GM20000 (cell line): ENCODE measurements around the gene ALG14.

Experiments used
- DNase-seq: peaks from one replicate; pipeline ENCODE4 v3.0.0; 2012; ENCODE audit warnings: low spot score
- TF ChIP-seq, protein P1 (sequence below): IDR thresholded peaks from 2 replicates; pipeline ENCODE4 v1.5.1; 2012; ENCODE audit warnings: mild to moderate bottlenecking, control low read depth; ENCODE audit errors: extremely low read depth, missing control alignments

ALG14 gene

DNA sequence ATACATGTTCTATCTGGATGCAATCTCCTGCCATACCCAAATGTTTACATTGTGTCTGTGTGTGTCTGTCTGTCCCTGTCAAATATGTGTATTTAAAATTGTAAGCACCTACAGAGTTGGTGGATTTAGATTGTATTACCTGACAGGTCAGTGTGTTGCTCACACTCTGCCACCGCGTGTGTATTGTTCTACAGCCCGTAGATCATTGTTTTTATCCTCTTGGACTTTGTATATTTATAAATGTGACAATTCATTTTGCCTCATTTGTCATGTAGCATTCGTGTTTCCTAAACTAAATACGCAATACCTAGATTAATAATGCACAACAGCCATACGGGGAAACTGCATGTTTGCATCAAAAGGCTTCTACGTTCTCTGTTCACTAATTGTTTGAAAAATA, 634 bp downstream of the ALG14 start:
- TF ChIP-seq, protein P1, sequence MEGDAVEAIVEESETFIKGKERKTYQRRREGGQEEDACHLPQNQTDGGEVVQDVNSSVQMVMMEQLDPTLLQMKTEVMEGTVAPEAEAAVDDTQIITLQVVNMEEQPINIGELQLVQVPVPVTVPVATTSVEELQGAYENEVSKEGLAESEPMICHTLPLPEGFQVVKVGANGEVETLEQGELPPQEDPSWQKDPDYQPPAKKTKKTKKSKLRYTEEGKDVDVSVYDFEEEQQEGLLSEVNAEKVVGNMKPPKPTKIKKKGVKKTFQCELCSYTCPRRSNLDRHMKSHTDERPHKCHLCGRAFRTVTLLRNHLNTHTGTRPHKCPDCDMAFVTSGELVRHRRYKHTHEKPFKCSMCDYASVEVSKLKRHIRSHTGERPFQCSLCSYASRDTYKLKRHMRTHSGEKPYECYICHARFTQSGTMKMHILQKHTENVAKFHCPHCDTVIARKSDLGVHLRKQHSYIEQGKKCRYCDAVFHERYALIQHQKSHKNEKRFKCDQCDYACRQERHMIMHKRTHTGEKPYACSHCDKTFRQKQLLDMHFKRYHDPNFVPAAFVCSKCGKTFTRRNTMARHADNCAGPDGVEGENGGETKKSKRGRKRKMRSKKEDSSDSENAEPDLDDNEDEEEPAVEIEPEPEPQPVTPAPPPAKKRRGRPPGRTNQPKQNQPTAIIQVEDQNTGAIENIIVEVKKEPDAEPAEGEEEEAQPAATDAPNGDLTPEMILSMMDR: no peak
- no peak for DNase-seq

DNA sequence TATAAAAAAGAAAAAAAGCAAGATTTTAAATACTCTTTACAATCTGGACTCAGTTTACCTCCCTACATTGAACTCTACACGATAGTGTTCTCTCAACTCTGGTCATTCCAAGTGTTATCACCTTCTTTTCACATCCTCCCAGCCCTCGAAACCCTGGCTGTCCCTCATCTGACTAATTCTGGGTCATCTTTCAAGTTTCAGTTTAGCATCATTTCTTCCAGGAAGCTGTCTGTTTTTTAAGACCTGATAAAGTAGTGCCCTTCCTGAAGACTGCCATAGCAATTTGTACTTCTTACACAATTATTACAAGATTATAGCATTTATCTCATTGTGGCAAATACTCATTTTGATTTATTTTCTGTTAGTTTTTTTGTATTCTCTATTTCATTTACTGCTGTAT, 1.2 kb downstream of the ALG14 start:
- no peak for DNase-seq
- TF ChIP-seq, protein P1: no peak

DNA sequence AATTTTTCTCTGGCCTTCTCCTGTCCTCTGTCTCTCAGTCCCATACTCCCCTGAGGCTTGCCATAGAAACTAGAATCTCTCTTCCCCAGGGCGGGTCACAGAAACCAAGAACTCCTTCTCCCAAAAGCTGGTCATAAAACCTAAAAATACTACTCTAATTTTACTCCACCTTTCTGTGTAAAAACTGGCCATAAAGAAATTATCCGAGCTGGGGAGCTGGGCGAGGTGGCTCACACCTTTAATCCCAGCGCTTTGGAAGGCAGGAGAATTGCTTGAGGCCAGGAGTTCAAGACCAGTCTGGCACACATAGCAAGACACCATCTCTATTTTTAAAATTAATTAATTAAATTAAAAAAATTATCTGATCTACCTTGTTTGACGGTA, 3.0 kb downstream of the ALG14 start:
- no peak for DNase-seq
- TF ChIP-seq, protein P1: no peak

DNA sequence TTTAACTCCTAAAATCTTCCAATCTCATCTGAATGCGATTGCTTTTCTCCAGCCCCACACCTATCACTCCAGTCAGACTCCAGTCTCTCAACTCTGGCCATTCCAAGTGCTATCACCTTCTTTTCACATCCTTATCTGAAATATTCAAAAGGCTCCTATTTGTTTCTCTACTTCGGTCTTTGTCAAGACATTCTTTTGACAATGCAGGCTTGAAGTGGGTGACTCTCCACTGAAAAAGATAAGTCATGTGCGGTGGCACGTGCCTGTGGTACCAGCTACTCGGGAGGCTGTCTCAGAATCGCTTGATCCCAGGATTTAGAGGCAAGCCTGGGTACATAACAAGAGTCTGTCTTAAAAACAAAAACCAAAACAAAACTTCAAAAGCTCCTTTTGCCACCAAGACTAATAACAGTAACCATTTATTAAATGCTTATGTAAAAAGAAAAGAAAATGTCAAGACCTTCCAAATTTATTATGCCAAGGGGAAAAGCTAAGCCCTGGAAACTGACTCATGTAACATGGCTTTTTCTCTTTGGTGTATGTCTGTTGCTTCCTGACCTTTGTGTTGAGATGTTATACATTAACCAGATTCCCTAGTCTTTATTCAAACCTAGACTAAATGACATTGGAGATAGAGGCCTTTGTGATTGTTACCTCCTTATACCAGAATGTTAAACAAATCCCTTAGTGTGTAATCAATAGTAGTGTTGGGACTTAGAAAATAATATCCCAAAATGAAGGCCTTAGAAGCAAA, 3.6 kb downstream of the ALG14 start:
- DNase-seq: no peak
- TF ChIP-seq, protein P1: no peak

DNA sequence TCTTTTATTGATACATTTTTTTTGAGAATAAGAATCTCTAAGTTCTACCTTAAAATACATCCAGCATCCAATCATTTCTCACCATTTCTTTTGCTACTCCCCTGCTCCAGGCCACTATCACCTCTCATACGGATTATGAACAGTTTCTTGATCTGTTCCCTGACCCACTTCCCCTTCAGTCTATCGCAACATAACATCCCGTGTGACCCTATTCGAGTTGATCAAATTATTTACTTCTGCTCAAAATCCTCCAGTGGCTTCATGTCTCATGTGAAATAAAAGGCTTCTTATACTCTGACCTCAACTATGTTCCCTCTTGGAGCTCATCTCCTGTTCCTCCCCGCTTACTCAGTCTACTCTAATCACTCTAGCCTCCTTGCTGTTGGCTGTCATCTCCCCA, 5.2 kb downstream of the ALG14 start:
- TF ChIP-seq, protein P1: no peak
- DNase-seq: no peak

DNA sequence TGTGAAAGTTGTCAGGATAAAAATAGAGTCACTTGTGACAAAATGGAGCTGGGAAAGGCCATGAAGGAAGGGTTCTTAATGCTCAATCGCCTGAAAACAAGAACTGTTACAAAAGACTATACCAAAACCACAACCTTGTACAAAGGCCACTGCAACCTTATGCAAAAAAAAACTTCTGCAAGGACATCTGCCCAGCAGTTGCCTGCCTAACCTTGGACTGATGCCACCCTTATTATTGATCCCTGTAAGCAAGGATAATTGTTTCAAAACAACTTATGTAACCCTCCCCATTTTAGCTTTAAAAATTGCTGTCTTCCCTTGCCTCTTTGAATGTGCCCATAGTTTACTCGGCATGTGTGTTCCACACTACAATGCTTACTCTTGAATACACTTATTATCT, 5.7 kb downstream of the ALG14 start:
- no peak for DNase-seq
- TF ChIP-seq, protein P1: no peak

DNA sequence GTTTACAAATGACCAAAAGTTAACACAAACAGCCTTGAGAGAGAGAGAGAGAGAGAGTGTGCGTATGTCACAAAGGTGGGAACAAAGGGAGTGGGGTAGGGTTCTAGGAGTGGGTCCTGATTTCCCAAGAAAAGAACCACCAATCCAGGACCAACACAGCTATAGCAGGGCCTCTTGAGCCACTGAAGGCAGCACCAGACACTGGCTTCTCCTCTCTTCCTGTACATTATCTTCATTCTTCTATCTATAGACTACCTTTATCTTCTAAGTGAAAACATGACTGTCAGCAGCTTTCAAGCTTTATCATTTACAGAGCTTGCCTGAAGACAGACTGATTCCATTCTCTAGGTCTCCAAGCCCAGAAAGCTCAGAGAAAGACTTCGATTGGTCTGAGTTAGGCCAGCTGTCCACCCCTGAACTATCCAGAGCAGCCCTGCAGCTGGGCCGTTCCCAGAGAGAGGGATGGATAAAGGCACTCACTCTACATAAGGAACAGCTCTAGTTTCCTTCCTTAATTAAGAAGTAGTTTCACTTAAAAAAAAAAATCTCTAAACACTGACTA, 11.2 kb downstream of the ALG14 start:
- TF ChIP-seq, protein P1: no peak

More for the DNA sequence above, 11.2 kb downstream of the ALG14 start:
- DNase-seq: no peak
